COR-L47 (cell line): ENCODE measurements around the gene ANKRD11.
"Not testable (repeated sequence)": the region's sequence is repeated elsewhere in the genome, so short reads cannot be mapped to it uniquely, and the experiment has no call there.

Experiments
- DNase-seq: peaks from one replicate; lab custom pipeline; 2025; lab: John Stamatoyannopoulos, UW

Gene ANKRD11

DNA sequence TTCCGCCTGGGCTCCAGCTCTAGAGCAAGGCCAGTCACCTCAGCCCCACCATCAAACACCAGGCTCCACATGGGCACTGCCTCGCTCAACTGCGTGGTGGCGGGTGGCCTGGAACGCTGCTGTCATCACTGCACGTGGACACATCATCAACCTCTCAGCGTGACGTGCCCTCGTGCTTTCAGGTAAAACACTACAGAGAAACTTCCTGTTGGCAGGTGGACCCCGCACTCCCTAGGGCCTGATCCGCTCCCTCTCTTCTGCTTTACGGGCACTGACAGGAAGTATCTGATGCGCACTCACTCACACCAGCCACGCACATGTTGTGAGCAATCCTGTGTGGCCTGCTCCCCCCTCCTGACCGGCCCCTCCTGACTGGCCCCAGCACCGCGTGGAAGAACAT lies 87.4 kb downstream of the ANKRD11 start:
- no peak for DNase-seq

DNA sequence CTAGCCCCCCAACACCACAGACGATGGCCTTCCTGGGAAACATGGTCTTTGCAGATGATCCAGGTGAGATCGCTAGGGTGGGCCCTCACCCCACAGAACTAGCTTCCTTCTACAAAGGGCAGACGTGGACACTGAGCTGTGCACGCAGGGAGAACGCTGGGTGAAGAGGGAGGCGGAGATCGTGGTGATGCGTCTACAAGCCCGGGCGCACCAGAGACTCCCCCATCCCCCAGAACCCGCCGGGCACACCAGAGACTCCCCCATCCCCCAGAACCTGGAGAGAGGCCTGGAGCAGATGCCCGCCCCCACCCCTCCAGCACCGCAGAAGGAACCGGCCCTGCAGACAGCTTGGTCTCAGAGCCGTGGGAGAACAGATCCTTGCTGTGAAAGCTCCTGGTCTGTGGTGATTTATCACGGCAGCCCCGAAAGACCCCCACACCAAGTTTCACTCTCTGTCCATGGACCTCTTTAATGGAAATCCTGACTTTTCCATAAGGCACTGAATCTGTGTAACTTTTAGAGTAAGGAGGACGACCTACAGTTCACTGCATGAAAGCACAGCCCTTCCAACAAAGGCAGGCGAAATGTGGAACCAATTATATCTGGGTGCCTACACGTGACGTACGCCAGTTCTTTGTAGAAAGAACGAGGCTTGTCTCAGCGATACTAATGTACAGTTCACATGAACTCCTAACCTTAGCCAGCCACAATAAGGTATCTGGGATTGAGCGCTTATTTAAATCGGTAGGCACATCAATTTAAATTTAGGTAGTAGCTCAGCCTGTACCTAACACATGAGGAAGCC lies 88.5 kb downstream of the ANKRD11 start:
- DNase-seq, result no peak

DNA sequence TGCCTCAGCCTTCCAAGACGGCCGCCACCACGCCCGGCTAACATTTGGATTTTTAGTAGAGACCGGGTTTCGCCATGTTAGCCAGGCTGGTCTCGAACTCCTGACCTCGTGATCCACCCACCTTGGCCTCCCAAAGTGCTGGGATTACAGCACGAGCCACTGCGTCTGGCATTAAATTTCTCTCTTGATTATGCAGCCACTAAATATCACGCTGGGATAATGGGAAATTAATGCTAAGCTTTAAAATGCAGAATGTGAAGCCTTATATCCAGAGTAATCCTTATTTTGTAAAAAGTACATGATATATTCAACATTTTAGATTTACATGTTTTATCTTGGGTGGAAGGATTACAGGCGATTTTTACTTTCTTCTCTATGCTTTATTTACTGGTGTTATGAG lies 89.2 kb downstream of the ANKRD11 start:
- no peak for DNase-seq

DNA sequence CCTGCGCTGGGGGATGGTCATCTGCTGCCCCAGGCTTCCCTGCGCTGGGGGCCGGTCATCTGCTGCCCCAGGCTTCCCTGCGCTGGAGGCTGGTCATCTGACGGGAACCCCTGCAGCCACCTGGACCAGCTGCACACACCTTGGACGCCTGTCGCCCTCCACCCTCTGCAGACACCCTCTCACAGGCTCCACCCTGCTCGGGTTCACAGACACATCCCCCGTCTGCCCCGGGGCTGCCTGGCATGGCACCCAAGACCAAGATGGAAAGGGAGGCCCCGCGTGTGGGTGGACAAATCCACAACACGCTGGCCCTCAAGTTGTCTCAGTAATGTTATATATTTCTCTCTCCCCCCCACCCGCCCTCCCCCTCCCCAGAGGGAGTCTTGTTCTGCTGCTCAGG lies 89.6 kb downstream of the ANKRD11 start:
- no peak for DNase-seq

DNA sequence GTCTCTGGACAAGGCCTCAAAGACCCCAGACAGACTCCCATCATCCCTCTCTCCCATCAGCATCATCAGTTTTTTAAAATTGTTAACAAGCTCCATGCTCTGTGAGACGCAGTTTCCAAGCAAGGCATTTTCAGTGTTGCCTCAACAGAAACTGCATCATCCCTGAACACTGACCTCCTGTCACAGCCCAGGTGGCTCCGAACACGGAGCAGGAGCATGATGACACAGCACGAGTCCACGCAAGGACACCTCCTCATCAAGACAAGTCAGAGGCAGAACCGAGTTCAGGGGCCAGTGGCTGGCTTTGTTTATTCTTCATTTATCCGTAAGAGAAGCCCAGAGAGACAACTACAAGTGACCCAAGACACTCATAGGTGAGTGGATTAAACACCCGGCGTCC lies 91.4 kb downstream of the ANKRD11 start:
- DNase-seq, result no peak

DNA sequence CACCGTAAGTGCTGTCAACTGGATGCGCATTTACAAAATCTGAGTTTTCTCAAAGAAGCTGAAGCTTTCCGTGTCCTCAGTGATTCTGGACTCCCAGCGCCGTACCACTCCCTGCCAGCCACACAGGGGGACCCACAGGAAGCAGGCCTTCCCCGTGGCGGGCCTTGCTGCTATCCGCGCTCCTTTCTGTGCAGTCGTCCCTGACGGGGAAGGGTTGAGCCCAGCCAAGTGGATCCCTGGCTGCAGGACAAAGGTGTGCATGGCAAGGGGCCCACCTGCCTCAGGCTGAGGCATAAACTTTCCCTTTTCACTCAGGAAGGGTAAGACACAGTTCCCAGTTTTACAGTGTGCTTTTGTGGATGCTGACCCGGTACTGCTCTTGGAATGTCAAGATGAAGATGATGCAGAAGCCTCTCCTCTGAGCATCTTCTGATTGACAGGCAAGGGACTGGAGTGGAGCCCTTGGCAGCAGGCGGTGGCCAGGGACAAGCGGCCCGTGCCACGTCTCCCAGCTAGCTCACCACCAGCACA lies 93.0 kb downstream of the ANKRD11 start:
- DNase-seq, result no peak

DNA sequence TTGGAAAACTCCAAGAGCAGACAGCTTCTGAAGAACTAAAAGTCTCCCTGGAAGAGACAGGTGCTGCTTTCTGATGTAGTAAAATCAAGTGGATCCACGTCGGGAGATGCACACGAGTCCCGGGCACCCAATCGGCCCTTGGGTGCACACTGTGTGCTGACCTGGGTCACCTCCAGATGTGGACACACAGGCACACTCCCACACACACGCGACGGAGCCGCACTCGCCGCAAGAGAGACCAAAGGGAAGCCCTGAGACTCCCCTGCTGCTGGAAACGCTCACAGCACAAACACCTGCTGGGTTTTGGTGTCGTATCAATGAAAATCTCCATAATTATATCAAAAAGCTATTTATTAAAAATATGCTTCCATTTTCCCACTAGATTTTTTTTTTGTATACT lies 94.2 kb downstream of the ANKRD11 start:
- no peak for DNase-seq

DNA sequence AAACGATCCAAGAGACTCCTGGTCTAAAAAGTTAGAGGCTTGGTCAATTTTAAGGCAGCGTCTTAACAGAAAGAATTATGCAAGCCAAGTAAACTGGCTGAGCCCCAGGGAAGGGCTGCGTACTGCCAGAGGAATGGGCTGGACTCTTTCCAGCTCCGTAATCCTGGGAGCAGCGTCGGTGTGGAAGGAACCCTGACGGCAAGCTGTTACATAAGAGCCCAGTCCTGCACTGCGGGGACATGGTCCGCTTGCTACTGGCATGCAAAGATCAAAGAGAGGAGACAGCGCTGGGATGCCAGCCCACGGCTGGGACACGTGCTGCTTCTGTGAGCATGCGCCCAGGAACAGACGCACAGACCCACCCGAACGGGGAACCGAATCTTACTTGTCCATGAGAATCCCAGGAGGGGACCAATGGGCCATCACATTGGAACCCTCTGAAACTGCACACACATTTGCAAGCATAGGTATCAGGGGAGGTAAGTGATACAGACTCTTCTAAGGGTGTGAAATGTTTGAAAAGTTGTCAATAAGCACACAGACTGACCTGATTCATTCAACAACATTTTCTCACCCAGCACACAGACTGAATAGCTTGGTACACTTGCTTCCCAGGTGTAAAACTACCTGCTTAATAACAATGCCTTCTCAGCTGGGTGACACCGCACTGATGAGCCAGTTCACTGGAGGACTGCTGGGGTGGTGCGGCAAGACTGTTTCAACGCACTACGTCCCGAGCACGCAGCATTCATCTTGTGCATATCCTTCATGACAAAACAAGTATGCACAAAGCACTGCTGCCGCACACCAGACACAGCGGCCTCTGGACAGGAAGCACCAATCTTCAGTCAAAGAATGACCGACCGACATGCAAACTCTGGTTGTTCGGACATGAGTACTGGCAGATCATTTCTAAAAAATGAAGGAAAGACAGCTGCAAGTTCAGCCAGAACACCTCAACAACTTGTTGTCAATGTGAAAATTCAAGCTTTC lies 94.9 kb downstream of the ANKRD11 start:
- DNase-seq, result no peak

DNA sequence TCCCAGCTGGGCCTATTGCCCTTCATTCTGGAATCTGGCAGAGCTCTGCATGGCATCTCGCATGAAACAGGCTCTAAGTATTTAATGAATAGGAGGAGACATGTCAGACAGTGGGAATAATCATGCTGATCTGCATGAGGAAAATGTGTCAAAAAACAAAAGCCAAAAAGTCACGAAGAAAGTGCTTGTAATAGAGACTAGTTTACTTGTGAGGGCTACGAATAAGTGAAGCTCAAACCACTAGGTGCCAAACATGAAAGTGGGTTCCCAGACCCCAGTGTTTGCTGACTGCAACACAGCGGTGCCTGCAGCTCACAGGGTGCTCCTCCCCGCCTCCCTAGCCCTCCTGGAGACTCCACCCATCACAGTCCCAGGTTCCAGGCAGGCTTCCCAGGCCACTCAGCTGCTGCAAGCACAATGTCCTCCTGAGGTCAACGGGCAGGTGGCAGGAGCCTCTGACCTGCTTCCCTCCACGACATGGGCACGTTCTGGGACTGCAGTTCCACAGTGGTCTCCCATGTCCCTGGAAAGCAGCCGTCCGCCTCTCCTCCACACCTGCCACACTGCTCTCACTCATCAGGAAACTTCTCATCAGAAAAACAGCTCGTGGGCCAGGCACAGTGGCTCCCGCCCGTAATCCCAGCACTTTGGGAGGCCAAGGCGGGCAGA lies 96.5 kb downstream of the ANKRD11 start:
- no peak for DNase-seq

DNA sequence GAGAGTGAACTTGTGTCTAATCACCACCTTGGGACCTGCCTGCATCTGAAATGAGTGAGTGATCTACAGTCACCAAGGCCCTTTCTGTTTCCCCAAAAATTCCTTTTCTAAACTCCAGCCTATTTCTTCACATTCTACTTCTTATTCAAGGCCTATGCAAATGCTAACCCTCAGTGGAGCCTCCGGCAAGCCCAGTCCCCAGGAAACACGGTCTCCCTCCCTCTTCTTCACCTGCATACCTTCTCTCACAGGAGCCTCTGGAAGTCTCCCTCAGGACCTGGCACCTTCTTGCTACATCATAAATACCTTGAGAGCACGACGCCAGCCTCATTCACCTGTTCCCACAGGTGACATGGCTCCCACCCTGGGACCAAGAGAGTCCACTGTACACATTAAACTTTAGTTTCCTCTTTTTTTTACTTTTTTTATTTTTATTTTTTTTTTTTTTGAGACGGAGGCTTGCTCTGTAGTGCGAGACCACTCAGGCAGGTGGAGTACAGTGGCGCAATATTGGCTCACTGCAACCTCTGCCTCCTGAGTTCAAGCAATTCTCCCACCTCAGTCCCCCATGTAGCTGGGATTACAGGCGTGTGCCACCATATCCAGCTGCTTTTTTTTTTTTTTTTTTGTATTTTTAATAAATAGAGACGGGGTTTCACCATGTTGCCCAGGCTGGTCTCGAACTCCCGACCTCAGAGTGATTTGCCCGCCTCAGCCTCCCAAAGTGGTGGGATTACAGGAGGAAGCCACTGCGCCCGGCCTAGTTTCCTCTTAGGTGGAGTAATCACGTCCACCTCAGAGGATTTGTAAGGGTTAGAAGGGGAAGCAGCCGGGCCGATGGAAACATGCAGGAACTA lies 97.3 kb downstream of the ANKRD11 start:
- no peak for DNase-seq

DNA sequence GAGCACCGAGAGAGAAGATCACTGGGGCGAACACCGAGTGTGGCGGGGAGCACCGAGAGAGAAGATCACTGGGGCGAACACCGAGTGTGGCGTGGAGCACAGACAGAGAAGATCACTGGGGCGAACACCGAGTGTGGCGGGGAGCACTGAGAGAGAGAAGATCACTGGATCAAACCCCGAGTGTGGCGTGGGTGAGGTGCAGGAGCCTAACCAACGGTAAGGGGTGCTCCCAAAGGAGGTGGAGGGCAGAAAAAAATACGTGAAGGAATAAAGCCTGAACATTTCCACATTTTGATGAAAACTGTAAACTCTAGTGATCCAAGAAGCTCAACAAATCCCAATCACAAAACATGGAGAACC lies 100.2 kb downstream of the ANKRD11 start:
- DNase-seq, result not testable (repeated sequence)

DNA sequence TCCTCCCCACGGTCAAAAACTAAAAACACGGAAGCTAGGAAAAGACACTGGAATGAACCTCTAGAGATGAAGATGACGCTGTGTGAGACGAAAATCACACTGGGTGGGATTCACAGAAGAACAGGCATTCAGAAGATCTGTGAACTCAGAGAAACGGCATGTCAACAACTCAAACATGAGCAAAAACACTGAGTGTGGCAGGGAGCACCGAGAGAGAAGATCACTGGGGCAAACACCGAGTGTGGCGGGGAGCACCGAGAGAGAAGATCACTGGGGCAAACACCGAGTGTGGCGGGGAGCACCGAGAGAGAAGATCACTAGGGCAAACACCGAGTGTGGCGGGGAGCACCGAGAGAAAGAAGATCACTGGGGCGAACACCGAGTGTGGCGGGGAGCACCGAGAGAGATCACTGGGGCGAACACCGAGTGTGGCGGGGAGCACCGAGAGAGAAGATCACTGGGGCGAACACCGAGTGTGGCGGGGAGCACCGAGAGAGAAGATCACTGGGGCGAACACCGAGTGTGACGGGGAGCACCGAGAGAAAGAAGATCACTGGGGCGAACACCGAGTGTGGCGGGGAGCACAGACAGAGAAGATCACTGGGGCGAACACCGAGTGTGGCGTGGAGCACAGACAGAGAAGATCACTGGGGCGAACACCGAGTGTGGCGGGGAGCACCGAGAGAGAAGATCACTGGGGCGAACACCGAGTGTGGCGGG lies 100.7 kb downstream of the ANKRD11 start:
- DNase-seq, result not testable (repeated sequence)

DNA sequence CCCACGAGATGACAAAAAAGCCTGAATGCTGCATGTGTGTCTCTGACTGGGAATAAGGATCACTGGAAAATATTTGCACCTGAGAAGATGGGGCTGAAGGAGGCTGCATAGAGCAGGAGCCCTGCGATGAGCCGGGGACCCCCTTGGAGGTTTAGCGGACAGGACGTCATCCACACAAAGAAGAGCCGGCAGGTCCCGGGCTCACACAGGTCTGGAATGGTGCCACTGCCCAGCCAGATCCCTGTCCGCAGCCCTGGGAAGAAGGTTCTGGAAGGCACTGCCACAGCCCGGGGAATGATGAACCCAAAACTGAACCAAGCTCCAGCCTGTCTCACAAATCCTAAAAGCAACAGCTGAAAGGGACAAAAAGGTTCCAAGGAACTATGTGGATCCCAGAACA lies 101.8 kb downstream of the ANKRD11 start:
- no peak for DNase-seq

DNA sequence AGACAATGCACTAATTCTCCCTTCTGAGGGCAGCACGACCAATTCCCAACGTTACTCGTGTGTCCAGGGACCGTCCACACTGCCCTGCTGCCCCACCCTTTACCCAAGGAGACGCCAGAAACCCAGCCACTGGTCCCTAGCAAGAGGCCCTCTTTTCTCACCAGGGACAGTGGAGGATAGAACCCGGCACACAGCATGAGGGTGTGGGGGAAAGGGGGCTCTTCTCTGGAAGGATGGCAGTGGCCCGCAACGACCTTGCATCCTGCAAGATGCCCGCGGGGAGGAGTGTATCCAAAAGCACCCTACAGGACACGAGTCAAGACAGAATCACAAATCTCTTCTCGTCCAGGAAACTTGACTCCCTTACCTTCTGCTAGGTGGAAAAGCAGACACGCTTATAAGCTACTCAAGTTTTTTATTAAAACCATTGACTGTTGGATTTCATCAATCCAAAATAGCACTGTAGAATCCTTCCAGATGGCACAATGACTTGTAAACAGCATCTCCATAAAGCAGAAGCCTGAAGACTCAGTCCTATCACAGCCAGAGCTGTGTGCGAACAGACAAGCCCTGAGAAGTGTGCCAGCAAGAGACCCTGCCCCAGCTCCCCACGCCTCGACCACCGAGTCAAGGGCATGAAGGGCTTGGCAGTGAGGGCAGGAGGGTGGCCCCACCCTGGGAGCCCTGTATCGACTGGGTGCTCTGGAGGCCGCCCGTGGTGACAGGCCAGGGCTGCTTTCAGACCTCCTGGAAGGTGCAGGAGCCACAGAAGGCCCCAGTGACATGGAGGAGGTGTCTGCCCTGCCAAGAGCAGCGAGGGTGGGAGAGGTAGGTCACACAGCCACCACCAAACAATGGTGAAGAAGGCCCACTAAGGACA lies 103.8 kb downstream of the ANKRD11 start:
- no peak for DNase-seq

DNA sequence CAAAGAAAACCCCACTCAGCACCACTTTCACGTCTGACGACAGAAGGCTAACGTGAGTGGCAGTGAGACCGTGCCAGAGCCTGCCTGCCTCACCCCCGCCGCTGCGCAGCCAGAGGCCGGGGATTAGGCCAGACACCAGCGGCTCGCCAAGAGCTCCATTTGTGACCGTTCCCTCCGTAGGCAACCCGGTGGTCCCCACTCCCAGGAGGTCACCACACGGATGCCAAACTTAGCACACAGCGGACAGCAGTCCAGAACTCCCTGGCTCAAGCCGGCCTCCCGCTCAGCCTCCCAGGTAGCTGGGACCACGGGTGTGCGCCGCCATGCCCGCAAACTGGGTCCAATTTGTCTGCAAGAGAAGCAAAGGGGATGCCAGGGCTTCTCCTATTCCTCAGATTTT lies 104.6 kb downstream of the ANKRD11 start:
- DNase-seq, result no peak

DNA sequence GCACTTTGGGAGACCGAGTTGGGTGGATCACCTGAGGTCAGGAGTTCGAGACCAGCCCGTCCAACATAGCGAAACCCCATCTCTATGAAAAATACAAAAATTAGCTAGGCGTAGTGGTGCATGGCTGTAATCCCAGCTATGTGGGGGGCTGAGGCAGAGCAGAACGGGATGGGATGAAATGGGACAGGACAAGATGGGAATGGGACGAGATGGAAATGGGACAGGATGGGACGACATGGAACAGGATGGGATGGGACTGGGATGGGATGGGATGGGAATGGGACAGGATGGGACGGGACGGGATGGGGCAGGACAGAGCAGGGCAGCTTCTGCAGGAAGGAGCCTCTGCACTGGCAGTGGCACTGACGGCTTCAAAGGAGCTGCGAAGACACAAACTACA lies 106.1 kb downstream of the ANKRD11 start:
- DNase-seq, result no peak

DNA sequence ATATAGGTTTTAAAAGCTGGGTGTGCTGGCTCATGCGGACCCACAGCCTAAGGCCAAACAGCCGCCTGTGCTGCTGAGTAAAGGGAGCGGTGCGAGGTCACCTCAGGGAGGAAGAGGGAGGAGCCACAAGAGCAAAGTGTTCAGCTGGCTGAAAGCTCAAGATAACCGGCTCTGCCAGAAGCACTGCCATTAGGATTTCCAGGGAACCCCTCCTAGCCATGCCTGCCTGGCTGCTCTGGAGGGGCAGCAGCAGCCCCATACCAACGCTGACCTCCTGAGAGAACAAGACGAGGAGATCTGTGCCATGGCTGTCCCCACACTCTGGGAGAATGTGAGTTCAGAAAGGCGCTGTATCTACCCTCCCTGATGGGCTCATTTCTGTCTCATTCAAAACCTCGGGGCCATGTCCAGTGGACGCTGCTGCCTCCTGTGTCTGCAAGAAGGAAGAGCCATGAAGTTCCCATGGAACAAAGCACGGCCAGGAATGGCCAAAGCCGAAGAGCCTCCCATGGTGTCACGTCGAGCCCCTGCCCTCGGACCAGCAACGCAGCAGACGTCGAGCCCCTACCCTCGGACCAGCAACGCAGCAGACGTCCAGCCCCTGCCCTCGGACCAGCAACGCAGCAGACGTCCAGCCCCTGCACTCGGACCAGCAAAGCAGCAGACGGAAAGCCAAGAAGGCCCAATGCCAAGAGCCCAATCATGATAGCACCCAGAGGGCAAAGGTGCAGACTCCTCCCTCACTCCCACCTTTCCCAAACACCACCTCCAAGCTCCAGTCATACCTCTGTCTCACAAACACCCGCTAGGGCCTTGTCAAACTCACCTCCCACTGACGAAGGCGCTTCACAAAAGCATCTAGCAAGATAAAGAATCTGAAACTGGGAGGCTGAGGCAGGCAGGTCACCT lies 107.0 kb downstream of the ANKRD11 start:
- DNase-seq, result no peak

DNA sequence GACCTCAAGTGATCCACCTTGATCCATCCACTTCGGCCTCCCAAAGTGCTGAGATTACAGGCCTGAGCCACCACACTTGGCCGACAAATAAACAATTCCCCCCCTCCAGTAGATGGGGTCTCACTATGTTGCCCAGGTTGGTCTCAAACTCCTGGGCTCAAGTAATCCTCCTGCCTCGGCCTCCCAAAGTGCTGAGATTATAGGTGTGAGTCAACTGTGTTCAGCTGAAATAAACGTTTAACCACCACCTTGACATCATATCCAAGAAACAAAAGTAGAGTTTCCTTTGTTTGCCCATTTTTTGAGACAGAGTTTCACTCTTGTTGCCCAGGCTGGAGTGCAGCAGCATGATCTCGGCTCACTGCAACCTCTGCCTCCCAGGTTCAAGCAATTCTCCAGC lies 107.8 kb downstream of the ANKRD11 start:
- not testable (repeated sequence) for DNase-seq

DNA sequence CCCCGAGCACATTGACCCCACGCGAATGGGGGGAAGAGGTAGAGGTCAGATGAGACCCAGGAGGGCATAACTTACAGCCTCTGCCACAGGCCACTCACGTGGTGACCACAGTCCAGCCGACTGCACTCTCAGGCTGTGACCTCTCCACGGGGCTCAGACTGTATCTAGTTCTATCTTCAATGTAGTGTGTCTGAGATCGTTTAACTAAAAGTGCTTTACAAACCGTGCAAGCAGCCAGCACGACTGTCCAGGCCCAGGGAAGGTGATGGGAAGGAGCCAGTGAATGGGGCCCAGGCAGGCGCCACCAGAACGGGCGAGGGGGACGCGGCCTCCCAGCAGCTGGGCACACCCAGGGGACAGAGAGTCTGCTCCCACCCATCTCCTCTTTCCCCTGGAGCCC lies 108.6 kb downstream of the ANKRD11 start:
- DNase-seq, result no peak
